ENCODE measurements around the gene VAV2.
A peak's percentile ranks its signal among the peaks of the same experiment; 100 is the strongest.

VAV2 gene

DNA sequence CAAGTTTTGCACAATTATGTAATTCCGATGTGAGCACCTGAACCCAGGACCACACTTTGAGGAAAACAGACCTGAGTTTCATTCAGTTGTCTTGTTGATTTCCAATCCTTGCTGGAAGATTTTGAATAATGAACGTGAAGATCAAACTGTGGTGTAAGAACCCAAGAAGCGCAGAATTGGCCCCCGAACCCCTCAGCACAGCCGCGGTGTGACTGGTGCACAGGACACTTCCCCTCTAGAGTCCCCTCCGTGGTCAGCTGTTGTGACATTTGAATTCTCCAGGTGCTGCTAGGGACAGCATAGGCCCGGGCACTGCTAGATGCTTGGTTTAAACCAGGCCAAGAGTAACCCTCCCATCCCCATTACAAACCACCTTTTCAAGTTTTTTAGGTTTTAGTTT is 34.9 kb upstream of the VAV2 start:
- DNase-seq, result no peak

DNA sequence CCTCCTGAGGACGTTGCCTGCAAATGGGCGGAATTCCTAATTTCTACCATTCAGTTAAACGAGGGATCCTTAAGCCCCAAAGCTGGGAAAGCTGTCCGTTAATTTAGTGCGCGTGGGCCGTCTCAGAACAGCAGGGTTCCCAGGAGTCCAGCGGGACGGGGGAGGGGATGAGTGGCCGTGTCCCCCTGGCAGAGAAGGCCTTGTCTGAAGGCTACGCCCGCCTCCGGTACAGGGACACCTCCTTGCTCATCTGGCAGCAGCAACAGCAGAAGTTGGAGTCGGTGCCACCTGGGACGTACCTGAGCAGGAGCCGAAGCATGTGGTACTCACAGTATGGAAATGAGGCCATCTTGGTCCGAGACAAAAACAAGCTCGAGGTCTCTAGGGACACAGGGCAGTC is 34.5 kb upstream of the VAV2 start:
- DNase-seq, result no peak

DNA sequence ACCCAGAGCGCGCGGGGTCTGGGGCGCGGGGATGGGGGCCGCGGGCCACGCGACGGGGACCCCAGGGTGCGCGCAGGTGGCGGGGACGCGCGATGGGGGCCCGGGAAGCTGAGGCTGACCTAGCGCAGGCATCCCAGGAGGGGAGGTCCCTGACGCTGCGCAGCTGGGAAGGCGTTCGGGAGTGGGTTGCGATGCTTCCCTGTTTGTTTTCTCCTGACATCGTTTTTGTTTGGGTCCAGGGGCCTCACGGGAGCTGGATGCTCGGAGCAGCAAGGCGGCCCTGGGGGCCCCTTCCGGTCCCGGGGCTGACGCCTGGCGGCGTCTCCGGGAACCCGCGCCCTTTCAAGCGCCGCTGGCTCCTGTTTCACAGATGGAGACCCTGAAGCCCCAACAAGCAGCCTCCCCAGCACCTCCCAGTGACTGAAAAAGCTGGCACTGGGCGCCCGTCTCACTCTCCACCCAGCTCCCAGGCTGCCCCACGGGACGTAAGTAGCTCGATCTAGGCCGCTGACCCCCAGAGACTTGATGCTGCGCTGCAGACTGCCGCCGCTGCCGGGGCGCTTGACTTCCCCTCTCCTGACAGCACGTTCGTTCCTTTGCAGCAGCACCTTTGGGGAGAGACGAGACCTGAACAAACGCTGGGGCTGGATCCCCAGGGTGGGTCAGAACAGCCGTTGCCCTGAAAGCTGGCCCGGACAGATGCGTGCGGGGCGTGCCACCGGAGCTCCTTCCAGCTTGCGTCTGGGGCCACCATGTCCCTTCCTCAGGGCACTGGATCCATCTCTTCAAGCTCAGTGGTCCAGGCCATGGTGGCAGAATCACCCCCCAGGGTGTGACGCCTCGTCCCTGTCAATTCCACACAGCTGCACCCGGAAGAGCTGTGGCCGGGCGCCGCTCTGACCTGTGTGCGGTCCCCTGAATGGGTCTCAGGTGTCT is 33.8 kb upstream of the VAV2 start:
- peak; percentile 83 for DNase-seq

DNA sequence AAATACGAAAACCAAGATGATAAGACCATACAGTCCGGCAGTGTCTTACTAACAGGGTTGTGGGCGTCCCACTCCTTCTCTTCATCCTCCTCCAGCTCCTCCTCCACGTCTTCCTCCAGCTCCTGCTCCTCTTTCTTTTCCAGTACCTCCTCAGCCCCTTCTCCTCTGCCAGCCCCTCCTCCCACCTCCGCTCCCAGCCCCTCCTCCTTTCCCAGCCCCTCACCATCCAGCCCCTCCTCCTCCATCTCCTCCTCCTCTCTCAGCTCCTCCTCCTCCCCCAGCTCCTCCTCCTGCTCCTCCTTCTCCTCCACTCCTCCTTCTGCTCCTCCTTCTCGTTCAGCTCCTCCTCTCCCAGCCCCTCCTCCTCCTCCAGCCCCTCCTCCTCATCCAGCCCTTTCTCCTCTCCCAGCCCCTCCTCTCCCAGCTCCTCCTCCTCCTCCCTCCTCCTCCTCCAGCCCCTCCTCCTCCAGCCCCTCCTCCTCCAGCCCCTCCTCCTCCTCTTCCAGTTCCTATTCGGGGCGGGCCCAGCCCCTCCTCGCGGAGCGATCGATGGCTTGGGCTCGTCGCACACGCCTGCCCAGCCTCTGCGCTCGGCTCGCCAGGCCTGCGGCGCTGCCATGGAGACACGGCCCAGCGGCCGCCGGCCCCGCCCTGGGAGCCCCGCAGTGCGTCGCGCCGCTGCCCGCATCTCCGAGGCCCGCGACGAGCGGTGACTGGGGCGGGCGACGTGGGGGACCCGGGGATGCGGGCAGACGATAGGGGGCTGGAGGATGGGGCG is 32.9 kb upstream of the VAV2 start, which contains the start of gene BRD3OS:
Gene BRD3OS (plus strand): TSS at position 654 of the 778 bp plus-strand sequence. CDS start 1,267 bp downstream, outside the sequence.
- DNase-seq, result peak; percentile 90

DNA sequence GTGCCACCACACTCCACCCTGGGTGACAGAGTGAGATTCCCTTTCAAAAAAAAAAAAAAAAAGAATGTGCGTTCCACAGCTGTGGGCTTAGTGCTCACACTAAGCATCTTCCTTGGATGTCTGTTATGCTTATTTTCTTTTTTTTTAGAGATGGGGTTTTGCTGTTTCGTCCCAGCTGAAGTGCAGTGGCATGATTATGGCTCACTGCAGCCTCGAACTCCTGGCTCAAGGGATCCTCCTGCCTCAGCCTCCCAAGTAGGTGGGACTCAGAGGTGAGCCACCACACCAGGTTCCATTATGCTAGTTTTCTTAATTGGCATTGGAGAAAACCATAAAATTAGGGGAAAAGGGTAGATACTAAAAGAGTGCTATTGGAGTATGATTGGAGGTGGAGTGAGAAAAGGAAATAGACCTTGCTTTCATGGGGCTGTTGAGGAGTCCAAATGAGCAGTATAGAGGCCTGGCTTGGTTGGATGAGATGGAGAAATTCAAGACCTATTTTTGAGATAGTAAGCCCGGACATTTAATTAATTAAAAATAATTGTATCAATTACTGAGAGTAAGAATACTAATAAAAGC is 32.2 kb upstream of the VAV2 start:
- no peak for DNase-seq

DNA sequence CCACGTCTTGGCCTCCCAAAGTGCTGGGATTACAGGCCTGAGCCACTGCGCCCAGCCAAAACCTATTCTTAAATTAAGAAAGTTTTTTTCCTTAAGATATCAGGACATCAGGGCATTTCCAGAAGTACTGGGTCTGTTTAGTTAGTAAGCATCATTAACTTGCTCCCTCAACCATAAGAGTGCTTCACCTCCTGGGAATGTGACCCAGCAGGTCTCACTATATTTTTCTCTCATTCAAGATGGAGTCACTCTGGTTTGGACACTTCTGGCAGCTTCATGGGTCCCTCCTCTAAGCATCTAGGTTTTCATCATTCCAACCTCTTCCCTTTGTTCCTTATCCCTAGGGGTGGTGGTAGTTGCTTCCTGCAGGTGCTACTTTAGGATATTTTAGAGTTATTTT is 22.8 kb upstream of the VAV2 start:
- no peak for DNase-seq

DNA sequence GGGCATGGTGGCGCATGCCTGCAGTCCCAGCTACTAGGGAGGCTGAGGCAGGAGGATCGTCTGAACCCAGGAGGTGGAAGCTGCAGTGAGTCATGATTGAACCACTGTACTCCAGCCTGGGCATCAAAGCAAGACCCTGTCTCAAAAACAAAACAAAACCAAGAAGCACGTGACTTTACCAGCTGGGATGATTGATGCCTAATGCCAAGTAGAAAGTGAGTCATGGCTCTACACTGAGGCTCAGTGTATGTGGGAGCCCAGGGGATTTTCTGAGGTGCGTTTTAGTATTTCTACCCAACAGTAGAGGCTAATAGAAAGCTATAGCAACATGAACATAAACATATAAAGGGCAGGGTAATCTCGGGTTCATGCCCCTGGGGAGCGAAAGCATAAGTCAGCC is 19.3 kb upstream of the VAV2 start:
- no peak for DNase-seq

DNA sequence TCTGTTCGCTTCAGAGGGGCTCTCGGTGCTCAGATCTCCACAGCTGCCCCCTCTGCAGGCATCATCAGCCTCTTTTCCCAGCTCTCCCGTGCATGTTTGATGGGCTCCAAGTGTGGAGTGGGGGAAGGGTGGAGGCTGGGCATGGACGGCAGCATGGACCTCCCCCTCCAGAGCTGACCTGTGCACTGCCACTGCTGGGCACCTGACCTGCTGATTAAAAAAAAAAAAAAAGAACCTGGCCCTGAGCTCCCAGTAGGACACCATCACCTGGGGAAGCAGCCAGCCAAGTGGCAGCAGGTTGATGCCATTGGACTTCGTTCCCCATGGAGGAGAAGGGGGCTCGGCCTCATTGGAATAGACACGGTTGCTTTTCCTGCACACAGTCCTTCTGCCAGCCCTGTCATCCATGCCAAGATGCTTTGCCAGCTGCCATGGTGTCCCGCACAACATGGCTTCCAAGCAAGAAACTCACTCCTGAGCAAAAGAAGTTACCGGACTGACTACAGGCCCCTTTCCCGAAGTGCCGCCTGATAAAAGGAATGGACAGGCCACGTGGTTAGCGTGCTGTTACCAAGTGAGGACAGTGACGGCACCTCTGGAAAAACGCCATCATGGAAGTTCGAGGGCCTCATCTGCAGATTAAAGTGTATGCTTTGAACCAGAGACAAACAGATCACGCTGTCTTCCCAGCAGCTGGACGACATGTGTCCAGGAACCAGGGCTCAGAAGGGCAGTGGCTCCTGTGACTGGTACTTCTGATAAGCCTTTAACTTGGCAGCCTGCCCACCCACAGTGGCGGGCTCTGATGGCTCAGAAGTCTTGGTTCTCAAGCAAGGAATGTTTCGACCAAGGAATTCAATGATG is 18.4 kb upstream of the VAV2 start:
- no peak for DNase-seq

DNA sequence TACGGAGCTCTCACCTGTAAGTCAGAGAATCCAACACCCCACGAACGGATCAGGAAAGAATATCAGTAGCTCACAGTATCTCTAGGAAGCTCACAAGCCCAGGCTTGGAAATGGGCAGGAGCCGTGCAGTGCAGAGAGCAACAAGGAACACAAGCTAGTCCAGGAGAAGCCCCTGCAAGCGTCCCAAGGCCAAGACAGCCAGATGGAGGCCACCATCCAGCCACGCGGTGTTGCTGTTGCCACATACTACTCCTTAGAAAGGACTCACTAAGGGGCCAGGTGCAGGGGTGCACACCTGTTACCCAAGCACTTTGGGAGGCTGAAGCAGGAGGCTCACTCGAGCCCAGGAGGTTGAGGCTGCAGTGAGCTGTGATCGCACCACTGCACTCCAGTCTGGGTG is 15.4 kb upstream of the VAV2 start:
- no peak for DNase-seq

DNA sequence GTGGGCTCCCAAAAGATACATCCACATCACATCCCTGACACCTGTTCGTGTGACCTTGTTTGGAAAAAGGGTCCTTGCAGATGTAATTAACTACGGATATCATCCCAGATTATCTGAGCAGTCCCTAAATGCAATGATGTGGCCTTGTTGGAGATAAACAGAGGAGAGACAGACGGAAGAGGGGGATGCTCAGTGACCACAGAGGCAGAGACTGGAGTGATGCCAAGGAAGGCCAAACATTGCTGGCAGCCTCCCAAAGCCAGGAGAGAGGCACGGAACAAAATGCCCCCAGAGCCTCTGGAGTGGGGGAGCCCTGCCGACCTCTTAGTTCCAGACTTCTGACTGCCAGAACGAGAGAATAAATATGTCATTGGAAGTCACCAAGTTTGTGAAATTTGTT is 15.0 kb upstream of the VAV2 start:
- no peak for DNase-seq

DNA sequence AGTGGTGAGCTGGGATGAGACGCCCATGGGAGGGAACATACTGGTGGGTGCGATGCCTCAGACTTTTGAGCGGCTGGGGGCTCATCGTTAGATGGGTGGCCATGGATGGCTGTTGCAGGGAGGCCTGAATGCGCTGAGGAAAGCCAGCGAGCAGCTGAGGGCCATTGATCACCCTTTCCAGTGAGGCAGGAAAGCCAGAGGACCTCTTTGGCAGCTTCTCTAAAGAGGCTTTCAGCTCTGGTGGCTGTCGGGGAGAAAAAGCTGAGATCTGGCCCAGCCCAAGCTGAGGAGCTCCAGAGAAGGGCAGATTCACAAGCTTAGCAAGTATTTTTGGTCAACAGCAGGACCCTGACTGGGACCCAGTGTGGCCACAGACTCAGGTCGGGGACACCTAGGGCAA is 13.3 kb upstream of the VAV2 start:
- DNase-seq, result no peak

DNA sequence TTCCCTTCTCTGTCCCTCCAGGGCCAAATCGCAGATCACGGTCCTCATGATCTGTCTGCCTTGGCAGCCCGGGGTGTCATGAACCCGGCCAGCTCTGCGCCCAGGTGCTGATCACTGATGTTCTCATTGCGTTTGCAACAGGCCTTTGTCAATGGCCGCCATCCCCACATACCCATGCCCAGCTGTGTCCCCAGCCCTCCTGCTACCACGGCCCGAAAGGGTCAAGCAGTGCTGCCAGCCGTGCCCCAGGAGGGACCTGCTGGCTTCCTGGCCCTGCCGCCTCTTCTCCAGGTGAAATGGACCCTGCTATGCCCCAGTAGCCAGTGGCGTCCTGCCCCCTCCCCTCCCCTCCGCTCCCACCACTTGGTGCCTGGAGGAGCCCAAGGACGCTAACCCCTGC is 12.8 kb upstream of the VAV2 start:
- DNase-seq, result no peak

DNA sequence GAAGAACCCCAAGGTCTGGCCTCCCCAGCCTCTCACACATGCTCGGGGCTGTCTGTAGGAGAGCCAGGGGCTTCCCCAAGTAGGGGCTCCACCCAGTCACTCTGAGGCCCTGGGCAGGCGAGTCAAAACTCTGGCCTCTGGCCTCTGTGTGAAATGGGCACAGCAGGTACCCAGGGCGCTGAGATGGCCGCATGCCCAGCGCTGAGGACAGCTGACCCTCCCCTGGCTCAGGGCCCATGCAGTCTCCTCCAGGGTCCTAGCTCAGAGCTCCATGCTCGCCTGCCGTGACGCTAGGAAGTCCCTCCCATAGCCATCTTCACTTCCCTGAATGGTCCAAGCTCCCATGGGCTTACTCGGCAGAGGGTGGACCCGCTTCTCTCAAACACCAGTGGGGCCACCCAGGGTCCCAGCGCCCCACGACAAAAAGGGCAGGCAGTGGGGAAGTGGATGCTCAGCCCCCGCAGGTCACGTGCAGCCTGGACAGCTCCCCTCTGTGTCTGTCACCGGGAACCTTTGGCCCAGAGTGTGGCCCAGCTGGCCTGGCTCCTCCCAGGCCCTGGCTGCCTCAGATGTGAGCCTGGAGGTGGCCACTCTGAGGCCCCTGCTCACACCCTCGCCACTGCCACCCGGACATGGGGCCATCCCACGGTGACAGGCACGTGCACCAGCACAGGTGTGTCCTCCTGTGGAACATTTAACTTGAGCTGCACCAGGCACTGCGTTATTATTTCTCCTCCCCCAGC is 12.2 kb upstream of the VAV2 start:
- DNase-seq, result no peak

DNA sequence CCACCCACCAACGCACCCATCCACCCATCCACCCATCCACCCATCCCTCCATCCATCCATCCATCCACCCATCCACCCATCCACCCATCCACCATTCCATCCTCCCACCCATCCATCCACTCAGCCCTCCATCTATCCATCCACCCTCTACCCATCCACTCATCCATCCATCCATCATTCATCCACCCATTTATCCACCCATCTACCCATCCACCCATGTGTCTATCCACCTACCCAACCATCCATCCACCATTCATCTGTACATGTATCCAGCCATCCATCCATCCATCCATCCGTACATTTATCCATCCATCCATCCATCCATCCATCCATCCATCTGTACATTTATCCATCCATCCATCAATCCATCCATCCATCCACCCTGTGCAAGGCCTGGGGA is 11.1 kb upstream of the VAV2 start:
- DNase-seq, result no peak

DNA sequence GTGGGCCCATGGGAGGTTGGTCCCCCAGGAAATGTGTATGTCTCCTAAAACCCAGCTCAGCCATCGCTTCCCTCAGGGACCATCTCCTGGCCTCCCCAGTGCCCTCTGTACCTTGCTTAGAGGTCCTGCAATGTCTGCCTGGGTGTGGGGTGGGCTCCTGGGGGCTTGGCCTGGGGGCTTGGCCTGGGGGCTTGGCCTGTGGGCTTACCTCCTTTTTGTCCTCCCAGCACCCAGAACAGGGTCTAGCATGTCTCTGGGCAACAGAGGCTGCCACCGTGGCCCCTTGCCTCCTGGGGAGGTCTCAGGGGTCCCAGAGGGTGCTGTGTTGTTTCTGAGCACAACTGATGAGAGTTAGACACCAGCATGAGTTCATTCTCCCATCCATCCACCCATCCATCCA is 10.7 kb upstream of the VAV2 start:
- no peak for DNase-seq

DNA sequence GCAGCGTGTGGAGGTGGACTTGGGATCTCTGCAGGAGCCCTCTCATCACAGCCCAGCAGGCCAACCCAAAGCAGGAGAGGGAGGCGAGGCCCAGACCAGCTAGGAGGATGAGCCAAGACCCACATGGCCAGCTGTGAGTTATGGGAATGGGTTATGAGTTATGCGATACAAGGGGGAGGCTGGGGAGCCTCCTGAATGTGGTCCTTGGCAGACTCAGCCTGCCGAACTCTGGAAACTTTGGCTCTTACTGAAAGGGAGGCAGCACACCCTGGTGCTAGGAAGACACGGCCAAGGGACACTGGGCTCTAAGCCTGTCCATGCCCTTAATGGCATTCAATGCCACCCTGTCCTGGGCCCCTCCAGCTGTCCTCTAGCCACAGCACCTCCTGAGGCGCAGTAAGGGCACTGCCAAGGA is 7.7 kb upstream of the VAV2 start:
- no peak for DNase-seq

DNA sequence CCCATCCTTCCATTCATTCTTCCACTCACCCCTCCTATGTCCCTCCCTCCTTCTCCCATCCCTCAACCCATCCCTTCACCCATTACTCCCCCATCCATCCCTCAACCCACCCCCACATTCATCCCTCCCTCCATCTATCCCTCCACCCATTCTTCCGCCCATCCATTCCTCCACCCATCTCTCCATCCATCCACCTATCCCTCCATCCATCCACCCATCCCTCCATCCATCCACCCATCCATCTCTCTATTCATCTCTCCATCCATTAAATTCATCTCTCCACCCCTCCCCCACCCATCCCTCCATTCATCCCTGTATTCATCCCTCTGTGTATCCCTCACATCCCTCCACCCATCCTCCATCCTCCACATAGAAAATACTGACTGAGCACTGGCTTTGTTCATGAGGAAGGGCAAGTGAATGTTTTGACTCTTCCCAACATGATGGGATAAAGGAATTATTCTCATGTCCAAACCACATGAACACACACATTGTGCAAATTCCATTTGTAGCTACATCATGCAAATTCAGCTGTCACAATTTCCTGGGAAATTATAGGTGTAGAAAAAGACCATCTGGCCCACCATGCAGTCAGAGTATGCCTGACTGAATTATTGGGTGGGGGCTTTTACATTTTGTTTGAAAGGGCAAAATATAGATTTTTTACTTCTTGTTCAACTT is 6.9 kb upstream of the VAV2 start:
- no peak for DNase-seq

DNA sequence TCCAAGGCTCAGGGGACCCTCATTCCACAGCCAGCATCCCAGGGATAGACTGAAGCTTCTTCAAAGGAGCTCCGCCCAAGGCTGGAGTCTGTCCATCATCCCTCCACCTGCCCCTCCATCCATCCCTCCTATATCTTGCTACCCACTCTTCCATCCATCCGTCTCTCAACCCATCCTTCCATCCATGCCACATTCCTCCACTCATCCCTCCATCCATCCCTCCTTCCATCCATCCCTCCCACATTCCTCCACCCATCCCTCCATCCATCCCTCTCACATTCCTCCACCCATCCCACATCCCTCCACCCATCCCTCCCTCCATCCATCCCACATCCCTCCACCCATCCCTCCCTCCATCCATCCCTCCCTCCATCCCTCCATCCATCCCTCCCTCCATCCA is 5.5 kb upstream of the VAV2 start:
- DNase-seq, result no peak

DNA sequence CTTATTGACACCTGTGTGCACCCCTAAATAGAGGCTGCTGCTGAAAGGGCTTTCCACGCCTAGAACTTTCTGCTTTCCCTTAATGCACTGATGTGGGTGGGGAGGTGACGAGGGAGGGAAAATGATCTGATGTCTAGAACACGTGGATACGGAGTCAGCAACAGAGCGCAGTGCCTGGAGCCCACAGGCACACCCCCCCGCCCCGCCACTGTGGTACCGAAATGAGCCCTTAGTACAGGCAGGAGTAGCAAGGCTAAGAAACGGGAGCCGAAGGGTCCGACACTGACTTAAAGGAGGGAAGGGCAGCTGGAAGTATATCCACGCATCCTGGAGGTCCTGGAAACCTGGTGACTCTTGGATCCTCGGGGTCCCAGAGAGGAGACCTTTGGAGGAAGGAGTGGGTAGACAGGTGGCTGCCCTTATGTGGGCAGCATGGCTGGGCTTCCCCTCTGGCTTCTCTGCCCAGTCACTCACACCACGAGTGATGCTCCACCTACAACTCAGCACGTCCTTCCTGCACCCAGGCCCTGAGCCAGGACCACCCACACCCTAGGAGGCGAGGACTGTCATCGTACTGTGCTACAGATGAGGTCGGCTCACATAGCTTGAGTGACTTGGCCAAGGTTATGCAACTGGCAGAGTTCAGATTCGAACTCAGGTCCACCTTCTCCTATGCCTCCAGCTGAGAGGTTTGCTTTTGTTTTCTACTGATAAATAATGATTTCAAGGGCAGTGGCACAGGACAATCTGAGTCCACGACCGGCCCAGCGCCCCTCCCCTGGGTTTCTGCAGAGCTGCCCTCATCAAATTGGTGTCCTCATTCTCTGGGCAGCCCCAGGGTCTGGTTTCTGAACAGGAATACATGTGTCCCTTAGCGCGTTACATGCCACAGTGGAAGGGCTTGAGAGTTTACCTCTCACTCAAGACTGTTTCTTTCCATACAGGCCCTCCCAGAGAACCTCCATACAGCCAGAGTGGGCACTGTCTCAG is 4.7 kb upstream of the VAV2 start:
- no peak for DNase-seq

All from activated CD8-positive, alpha-beta memory T cell treated with anti-CD3 and anti-CD28 coated beads, Interleukin-2, amount 50 U/mL, for 48 hours (primary cell).